Uterus (tissue), 4 donors: ENCODE data around the gene CCM2. TPM values are rescaled to one million over a fixed set of nuclear protein-coding genes. Genes with fewer than 3 reads are reported as not detected.

Source experiments
- DNase-seq, 2 donors: peaks; one replicate each; pipeline ENCODE4 v3.0.0-alpha.2; 2019 to 2020
- H3K27ac ChIP-seq, 2 donors: fragments of 200-600 bp; sonication (generic); 1 replicate in 1 of 2; 2 replicates in 1 of 2; pipeline ENCODE4 v1.5.1; 2016 to 2018
- H3K27me3 ChIP-seq, 2 donors: fragments of 200-600 bp; sonication (generic); one replicate each; pipeline ENCODE4 v1.5.1; 2018 to 2019; ENCODE audit warnings: control low read depth in 1 of 2
- H3K36me3 ChIP-seq, 2 donors: fragments of 200-600 bp; sonication (generic); one replicate each; pipeline ENCODE4 v1.5.1; 2019; ENCODE audit warnings: control low read depth in 1 of 2
- H3K4me1 ChIP-seq, 2 donors: fragments of 200-600 bp; sonication (generic); one replicate each; pipeline ENCODE4 v1.5.1; 2018 to 2019; ENCODE audit warnings: control low read depth in 1 of 2
- H3K4me3 ChIP-seq, 2 donors: fragments of 200-600 bp; sonication (generic); 1 replicate in 1 of 2; 2 replicates in 1 of 2; pipeline ENCODE4 v1.5.1; 2018 to 2019; ENCODE audit warnings: mild to moderate bottlenecking in 1 of 2
- H3K9me3 ChIP-seq, 2 donors: fragments of 200-600 bp; sonication (generic); one replicate each; pipeline ENCODE4 v1.5.1; 2019; ENCODE audit warnings: control low read depth in 1 of 2
- POLR2A ChIP-seq, 2 donors: fragments of 450-650 bp; IDR thresholded peaks; one replicate each; pipeline ENCODE4 v1.6.1; 2016; ENCODE audit warnings: antibody characterized with exemption in 2 of 2, mild to moderate bottlenecking in 1 of 2, moderate library complexity in 1 of 2
- intact Hi-C: fragments of 100-400 bp; cut with DNase I; formaldehyde crosslinking; loops from one replicate; pipeline ENCODE4 v1.15.1; 2023; ENCODE audit warnings: low total_unique reads
- total RNA-seq, 4 donors: library from RNA; depleted of rRNA in 3 of 4; stranded (reverse); fragments of >200 nt in 3 of 4; gene quantifications; one replicate each; pipeline versions ENCODE4 v1.1.0 to v1.2.4, GENCODE V29; 2014 to 2023
- TF ChIP-seq, protein P1 (sequence below), 4 experiments: fragments of 200-600 bp in 2 of 4; fragments of 450-650 bp in 2 of 4; sonication (generic) in 2 of 4; IDR thresholded peaks; one replicate each; pipeline ENCODE4 v1.5.1; 2016 to 2019; ENCODE audit warnings: antibody characterized with exemption in 4 of 4, mild to moderate bottlenecking in 2 of 4, moderate library complexity in 1 of 4
- donor health status: DM: yes; HTN: yes; CAD: no.

Gene CCM2
- total RNA-seq, 4 donors from 2014 or later: 7.6 to 70.2 (median 33.6) TPM

DNA sequence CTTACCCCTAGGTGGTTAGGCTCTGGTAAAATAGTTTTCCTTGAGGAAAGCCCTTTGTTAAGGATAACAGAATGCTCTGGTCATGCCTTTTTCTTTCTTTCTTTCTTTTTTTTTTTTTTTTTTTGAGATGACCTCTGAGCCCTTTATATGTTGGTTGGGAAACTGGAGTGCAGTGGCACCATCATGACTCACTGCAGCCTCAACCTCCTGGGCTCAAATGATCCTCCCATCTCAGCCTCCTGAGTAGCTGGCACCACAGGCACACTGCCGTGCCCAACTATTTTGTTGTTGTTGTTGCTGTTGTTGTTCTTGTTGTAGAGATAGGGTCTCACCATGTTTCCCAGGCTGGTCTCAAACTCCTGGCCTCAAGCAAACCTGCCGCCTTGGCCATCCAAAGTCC, 61.4 kb downstream of the CCM2 start:
- TF ChIP-seq, protein P1, sequence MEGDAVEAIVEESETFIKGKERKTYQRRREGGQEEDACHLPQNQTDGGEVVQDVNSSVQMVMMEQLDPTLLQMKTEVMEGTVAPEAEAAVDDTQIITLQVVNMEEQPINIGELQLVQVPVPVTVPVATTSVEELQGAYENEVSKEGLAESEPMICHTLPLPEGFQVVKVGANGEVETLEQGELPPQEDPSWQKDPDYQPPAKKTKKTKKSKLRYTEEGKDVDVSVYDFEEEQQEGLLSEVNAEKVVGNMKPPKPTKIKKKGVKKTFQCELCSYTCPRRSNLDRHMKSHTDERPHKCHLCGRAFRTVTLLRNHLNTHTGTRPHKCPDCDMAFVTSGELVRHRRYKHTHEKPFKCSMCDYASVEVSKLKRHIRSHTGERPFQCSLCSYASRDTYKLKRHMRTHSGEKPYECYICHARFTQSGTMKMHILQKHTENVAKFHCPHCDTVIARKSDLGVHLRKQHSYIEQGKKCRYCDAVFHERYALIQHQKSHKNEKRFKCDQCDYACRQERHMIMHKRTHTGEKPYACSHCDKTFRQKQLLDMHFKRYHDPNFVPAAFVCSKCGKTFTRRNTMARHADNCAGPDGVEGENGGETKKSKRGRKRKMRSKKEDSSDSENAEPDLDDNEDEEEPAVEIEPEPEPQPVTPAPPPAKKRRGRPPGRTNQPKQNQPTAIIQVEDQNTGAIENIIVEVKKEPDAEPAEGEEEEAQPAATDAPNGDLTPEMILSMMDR (IDR thresholded peaks at IDR 0.05): no peak
- TF ChIP-seq POLR2A (IDR thresholded peaks at IDR 0.05): no peak
- intact Hi-C loops: no loop called here
- Histone ChIP-seq H3K27me3 (no peaks in the 10 kb centered on the region), H3K4me1 (no peaks in the 10 kb centered on the region), H3K36me3 (no peaks in the 10 kb centered on the region), H3K4me3 (no peak overlapping the region), H3K27ac (no peak overlapping the region), H3K9me3 (no peaks in the 10 kb centered on the region)
- no peak for DNase-seq

DNA sequence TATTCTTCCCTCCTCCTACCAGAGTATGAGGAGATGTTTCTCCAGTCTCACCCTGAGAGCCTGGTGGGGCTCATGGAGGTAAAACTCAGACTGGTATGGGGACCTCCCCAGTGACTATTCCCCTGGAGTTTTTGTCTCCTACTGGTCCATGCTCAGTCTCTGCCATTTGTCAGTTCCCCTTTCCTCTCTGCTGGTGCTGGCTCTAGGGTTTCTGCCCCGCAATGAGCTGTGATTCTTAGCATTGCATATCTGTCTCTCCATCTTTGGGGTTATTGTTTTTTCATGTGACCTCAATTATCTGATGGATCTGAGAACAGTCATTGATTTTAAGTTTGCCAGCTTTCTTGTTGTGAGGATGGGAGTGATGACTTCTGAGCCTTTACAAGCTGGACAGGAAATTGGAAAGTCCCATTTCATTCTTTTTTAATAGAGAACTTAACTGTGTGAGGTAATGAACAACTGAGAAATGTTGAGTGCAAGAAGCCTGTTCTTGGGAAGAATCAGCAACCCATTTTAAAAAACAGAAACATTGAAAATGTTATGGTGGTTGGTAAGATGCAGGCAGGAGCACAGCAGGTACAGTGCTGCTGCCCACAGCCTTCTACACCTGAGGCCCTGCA, 61.9 kb downstream of the CCM2 start:
- TF ChIP-seq POLR2A (IDR thresholded peaks at IDR 0.05): no peak
- TF ChIP-seq, protein P1 (IDR thresholded peaks at IDR 0.05): no peak
- Histone ChIP-seq H3K27ac (no peak overlapping the region), H3K4me3 (no peak overlapping the region), H3K27me3 (no peaks in the 10 kb centered on the region), H3K36me3 (no peaks in the 10 kb centered on the region), H3K9me3 (no peaks in the 10 kb centered on the region), H3K4me1 (no peaks in the 10 kb centered on the region)
- intact Hi-C loops: no loop called here
- DNase-seq: no peak

DNA sequence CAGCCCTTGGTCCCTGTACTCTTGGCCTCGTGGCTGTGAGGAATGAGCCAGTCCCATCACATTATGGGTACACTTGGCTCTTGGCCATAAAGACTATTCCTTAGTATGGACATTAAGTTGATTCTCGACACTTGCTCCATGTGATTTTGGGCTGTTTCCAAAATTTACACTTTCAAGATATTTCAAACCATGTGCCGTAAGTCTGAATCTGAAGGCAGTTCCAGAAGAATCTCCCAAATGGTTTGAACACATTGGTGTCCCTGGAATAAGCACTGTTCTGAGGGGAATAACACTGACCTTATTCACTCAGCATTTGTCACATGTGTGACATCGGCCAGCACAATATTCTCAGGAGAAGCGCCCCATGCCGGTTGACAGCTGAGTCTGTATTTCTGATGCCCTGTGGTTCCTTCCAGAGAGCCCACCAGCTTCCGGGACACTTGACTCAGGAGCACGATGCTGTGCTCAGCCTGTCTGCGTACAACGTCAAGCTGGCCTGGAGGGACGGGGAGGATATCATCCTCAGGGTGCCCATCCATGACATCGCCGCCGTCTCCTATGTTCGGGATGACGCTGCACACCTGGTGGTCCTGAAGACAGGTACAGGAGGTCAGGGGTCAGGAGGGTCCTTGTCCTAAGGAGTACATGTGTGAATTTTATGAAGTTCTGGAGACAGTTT, 64.2 kb downstream of the CCM2 start:
- H3K36me3 ChIP-seq: no peaks in the 10 kb centered on the region

DNA sequence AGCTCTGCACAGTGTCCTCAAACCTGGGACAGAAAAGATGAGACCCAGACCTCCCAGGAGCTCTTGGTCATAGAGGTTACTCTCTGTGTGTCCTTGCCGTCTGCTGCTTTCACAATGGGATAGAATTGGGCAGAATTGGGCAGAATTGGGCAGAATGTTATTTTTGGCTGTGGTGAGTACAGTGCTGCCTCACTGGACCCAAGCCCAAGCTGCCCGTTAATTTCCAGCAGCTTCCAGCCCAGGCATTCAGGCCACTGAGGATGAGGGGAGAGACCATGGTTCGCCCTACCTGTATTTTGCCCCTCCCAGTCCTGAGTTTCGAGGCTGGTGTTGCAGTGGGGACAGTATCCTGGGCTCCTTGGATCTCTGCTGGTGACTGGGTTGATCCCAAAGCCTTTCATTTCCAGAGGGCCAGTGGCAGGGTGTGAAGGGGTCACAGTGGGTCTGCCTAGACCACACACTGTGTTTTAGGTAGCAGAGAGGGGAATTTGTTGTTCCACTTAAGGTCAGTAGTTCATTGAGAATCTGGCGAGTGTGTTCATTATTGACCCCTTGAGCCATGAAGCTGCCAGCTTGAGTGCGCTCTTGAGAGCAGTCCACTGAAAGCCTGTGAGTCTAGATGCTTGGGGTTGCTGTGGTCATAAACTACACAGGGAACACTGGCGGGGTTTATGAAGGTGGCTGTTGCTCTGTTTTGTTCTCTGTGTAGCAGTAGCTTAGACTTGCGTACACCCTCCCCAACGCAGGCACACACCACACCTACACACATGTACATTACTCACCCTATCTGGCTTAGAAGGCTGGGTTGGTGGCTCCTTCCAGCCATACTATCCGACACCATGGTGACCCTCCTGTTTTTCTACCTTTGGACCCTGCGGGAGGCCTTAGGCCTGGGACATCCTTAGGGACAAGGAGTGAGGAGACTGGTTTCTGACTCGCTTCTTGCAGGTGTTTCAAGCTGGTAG, 65.3 kb downstream of the CCM2 start:
- Histone ChIP-seq H3K9me3 (no peaks in the 10 kb centered on the region), H3K4me1 (no peaks in the 10 kb centered on the region), H3K36me3 (no peaks in the 10 kb centered on the region), H3K27me3 (no peaks in the 10 kb centered on the region), H3K4me3 (no peak overlapping the region), H3K27ac (no peak overlapping the region)
- TF ChIP-seq, protein P1 (IDR thresholded peaks at IDR 0.05): no peak
- no peak for TF ChIP-seq POLR2A (IDR thresholded peaks at IDR 0.05)
- DNase-seq: no peak
- intact Hi-C loops: no loop called here

More for the DNA sequence above, 64.2 kb downstream of the CCM2 start:
- no peak overlapping the region for H3K27ac ChIP-seq
- intact Hi-C loops: no loop called here
- H3K27me3 ChIP-seq: no peaks in the 10 kb centered on the region
- no peaks in the 10 kb centered on the region for H3K9me3 ChIP-seq
- no peak for DNase-seq
- TF ChIP-seq, protein P1 (IDR thresholded peaks at IDR 0.05): no peak
- no peak for TF ChIP-seq POLR2A (IDR thresholded peaks at IDR 0.05)
- no peaks in the 10 kb centered on the region for H3K4me1 ChIP-seq
- no peak overlapping the region for H3K4me3 ChIP-seq
